ENCODE results near the gene SEC22C. TPM values are rescaled to one million over a fixed set of nuclear protein-coding genes. Genes with fewer than 3 reads are reported as not detected.
"Not testable (repeated sequence)": the region's sequence is repeated elsewhere in the genome, so short reads cannot be mapped to it uniquely, and the experiment has no call there.

Gene SEC22C
- total RNA-seq, 4 donors from 2014 or later, result 30.5 to 56.4 (median 38.7) TPM

GRCh38 chr3:42600111-42600957, 18.6 kb upstream of the SEC22C start, which contains the start of gene NKTR:
TSS of gene NKTR (plus strand) at chr3:42600686. CDS start at chr3:42601007, 321 bp downstream.
- peak; percentile 99 for DNase-seq
- Histone ChIP-seq H3K4me1 (peaks cover 0 to 18% (median 4%) of the 10 kb centered on the region in 4 donors), H3K9me3 (no peaks in the 10 kb centered on the region), H3K27ac (peak within 1 kb of the TSS; percentile 93 to 99 (median 96)), H3K4me3 (peak within 1 kb of the TSS; percentile 69 to 94 (median 90)), H3K36me3 (peaks cover 0 to 3% (median 0%) of the 10 kb centered on the region in 3 donors), H3K27me3 (no peaks in the 10 kb centered on the region)
- TF ChIP-seq, protein P1, sequence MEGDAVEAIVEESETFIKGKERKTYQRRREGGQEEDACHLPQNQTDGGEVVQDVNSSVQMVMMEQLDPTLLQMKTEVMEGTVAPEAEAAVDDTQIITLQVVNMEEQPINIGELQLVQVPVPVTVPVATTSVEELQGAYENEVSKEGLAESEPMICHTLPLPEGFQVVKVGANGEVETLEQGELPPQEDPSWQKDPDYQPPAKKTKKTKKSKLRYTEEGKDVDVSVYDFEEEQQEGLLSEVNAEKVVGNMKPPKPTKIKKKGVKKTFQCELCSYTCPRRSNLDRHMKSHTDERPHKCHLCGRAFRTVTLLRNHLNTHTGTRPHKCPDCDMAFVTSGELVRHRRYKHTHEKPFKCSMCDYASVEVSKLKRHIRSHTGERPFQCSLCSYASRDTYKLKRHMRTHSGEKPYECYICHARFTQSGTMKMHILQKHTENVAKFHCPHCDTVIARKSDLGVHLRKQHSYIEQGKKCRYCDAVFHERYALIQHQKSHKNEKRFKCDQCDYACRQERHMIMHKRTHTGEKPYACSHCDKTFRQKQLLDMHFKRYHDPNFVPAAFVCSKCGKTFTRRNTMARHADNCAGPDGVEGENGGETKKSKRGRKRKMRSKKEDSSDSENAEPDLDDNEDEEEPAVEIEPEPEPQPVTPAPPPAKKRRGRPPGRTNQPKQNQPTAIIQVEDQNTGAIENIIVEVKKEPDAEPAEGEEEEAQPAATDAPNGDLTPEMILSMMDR (IDR thresholded peaks at IDR 0.05), result peak in 2 of 6 experiments; percentile 16 to 20
- TF ChIP-seq POLR2A (IDR thresholded peaks at IDR 0.05), result peak; percentile 66 to 83

DNA sequence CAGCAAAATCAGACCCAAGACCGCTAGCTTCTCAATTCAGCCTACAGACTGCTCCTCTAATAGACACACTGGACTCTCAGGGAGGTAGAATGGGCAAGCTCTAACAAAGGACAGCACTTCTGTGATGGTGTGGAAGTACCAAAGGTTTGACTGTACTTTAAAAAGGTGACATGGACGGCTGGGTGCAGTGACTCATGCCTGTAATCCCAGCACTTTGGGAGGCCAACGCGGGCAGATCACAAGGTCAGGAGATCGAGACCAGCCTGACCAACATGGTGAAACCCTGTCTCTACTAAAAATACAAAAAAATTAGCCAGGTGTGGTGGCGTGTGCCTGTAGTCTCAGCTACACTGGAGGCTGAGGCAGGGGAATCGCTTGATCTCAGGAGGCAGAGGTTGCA, 15.3 kb upstream of the SEC22C start:
- H3K27ac ChIP-seq, H3K27me3 ChIP-seq, H3K9me3 ChIP-seq, H3K4me3 ChIP-seq, DNase-seq: not testable (repeated sequence)
- H3K36me3 ChIP-seq, result peaks cover 0 to 23% (median 0%) of the 10 kb centered on the region in 3 donors
- H3K4me1 ChIP-seq, result peaks cover 0 to 15% (median 2%) of the 10 kb centered on the region in 4 donors

GRCh38 chr3:42595682-42596081, 13.9 kb upstream of the SEC22C start:
- peaks cover 0 to 18% (median 8%) of the 10 kb centered on the region in 4 donors for H3K4me1 ChIP-seq

GRCh38 chr3:42593635-42594034, 11.9 kb upstream of the SEC22C start:
- peaks cover 0 to 23% (median 0%) of the 10 kb centered on the region in 3 donors for H3K36me3 ChIP-seq
- no peaks in the 10 kb centered on the region for H3K27me3 ChIP-seq
- no peak overlapping the region for H3K4me3 ChIP-seq
- no peak overlapping the region for H3K27ac ChIP-seq
- TF ChIP-seq, protein P1 (IDR thresholded peaks at IDR 0.05), result no peak
- no peak for TF ChIP-seq POLR2A (IDR thresholded peaks at IDR 0.05)
- H3K4me1 ChIP-seq, result peaks cover 0 to 20% (median 11%) of the 10 kb centered on the region in 4 donors
- no peaks in the 10 kb centered on the region for H3K9me3 ChIP-seq
- DNase-seq, result no peak

More at GRCh38 chr3:42595682-42596081, 13.9 kb upstream of the SEC22C start:
- H3K9me3 ChIP-seq, result no peaks in the 10 kb centered on the region
- no peak overlapping the region for H3K27ac ChIP-seq
- TF ChIP-seq, protein P1 (IDR thresholded peaks at IDR 0.05), result no peak
- no peak for TF ChIP-seq POLR2A (IDR thresholded peaks at IDR 0.05)
- no peak for DNase-seq
- H3K27me3 ChIP-seq, result no peaks in the 10 kb centered on the region
- no peak overlapping the region for H3K4me3 ChIP-seq
- peaks cover 0 to 23% (median 0%) of the 10 kb centered on the region in 3 donors for H3K36me3 ChIP-seq

DNA sequence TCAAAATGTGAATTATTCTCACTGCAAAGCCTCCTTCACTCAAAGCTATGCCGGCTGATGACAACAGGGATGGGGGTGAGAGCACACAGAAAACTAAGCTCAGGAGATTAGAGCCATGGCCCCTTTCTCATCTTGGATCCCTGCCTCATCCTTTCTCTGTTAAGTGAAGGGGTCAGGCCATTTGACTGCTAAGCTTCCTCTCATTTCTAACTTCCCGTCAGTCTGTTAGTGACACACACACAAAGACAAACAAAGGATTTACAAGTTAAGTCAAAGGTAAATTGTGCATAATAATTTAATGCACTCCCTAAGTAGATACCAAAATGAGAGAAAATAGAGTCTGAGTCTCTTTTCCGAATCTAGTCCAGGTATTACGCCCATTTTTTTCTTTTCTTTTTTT, 10.0 kb upstream of the SEC22C start:
- H3K36me3 ChIP-seq, result peaks cover 0 to 23% (median 0%) of the 10 kb centered on the region in 3 donors
- no peaks in the 10 kb centered on the region for H3K27me3 ChIP-seq
- H3K4me3 ChIP-seq, result peak overlapping the region in 3 of 4 donors; percentile 58 to 75 (median 63)
- peaks cover 0 to 20% (median 11%) of the 10 kb centered on the region in 4 donors for H3K4me1 ChIP-seq
- H3K27ac ChIP-seq, result peak overlapping the region in 3 of 4 donors; percentile 87 to 92 (median 88)
- DNase-seq, result no peak
- no peaks in the 10 kb centered on the region for H3K9me3 ChIP-seq
- no peak for TF ChIP-seq POLR2A (IDR thresholded peaks at IDR 0.05)
- TF ChIP-seq, protein P1 (IDR thresholded peaks at IDR 0.05), result no peak
